Lower leg skin (tissue), 4 donors: ENCODE measurements around the gene POT1. TPM values are rescaled to one million over a fixed set of nuclear protein-coding genes. Genes with fewer than 3 reads are reported as not detected.
"Not testable (repeated sequence)": the region's sequence is repeated elsewhere in the genome, so short reads cannot be mapped to it uniquely, and the experiment has no call there.

Source experiments
- DNase-seq, 2 donors: peaks; one replicate each; pipeline ENCODE4 v3.0.0-alpha.2; 2019; ENCODE audit warnings: low spot score in 2 of 2
- H3K4me3 ChIP-seq: fragments of 200-600 bp; sonication (generic); 2 replicates; pipeline ENCODE4 v1.5.1; 2017; ENCODE audit warnings: mild to moderate bottlenecking, low read depth; ENCODE audit not compliant: poor library complexity, severe bottlenecking
- CTCF ChIP-seq, 3 donors: fragments of 450-650 bp; IDR thresholded peaks; one replicate each; pipeline ENCODE4 v1.5.1; 2016; ENCODE audit warnings: antibody characterized with exemption in 3 of 3, mild to moderate bottlenecking in 3 of 3, moderate library complexity in 2 of 3
- POLR2A ChIP-seq, 2 donors: fragments of 450-650 bp; IDR thresholded peaks; one replicate each; pipeline ENCODE4 v1.6.1; 2016 to 2017; ENCODE audit warnings: antibody characterized with exemption in 2 of 2, mild to moderate bottlenecking in 1 of 2, moderate library complexity in 1 of 2
- WGBS, 2 donors: methylation state at CpG; one replicate each; pipeline ENCODE4 v1.1.5; 2018; 5-methylcytosine and 5-hydroxymethylcytosine counted together
- intact Hi-C: fragments of 100-400 bp; cut with DNase I; formaldehyde crosslinking; loops from one replicate; pipeline ENCODE4 v1.15.0; 2023; ENCODE audit warnings: low total_unique reads
- total RNA-seq, 4 donors: library from RNA; depleted of rRNA; stranded (reverse); fragments of >200 nt; gene quantifications; one replicate each; pipeline ENCODE4 v1.1.0, GENCODE V29; 2016

Gene POT1, protein sequence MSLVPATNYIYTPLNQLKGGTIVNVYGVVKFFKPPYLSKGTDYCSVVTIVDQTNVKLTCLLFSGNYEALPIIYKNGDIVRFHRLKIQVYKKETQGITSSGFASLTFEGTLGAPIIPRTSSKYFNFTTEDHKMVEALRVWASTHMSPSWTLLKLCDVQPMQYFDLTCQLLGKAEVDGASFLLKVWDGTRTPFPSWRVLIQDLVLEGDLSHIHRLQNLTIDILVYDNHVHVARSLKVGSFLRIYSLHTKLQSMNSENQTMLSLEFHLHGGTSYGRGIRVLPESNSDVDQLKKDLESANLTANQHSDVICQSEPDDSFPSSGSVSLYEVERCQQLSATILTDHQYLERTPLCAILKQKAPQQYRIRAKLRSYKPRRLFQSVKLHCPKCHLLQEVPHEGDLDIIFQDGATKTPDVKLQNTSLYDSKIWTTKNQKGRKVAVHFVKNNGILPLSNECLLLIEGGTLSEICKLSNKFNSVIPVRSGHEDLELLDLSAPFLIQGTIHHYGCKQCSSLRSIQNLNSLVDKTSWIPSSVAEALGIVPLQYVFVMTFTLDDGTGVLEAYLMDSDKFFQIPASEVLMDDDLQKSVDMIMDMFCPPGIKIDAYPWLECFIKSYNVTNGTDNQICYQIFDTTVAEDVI
- 10 to 100 TPM; 13.9 to 17.8 (median 14.9) TPM for total RNA-seq

DNA sequence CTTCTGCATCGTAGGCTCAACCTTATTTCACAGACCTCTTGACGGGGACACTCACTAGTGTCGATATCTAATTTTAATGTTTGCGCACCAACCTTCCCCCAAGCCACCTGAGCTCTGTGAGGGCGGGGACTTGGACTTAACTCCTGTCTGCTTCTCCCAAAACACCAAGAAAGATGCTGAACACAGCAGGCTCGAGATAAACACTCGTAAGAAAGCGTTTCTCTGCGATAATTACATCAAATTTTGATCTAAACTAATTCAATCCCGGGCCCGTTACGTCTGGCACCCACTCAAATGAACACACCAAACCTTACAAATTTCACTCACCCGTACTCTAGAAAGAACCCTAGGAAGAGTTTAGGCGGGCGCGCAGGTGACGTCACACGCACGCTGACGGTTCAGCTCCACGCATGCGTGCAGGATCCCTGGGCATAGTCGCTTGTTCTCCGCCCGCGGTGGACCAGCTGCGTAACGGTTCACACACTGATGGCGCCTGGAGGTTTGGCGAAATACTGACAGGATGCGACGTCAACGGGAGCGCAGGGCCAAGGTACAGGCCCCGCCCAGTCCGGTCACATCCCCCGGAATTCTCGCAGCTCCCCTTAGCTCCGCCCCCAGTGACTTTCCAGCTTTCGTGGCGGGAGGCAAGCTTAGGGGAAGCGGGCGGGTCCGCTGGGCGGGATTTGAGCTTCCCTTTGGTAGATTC, at the start of gene POT1:
POT1 (minus strand) TSS at position 359 of the 706 bp plus-strand sequence. CDS start 32,652 bp downstream, outside the sequence.
- intact Hi-C loops = no loop called here
- no peak for TF ChIP-seq CTCF (IDR thresholded peaks at IDR 0.05)
- no peak for TF ChIP-seq POLR2A (IDR thresholded peaks at IDR 0.05)
- 0 to 1% methylated on average over 33 to 37 of the region's 45 CpGs for WGBS, 2 donors
- peak; percentile 98 to 100 for DNase-seq
- H3K4me3 ChIP-seq = peak within 1 kb of the TSS; percentile 43

DNA sequence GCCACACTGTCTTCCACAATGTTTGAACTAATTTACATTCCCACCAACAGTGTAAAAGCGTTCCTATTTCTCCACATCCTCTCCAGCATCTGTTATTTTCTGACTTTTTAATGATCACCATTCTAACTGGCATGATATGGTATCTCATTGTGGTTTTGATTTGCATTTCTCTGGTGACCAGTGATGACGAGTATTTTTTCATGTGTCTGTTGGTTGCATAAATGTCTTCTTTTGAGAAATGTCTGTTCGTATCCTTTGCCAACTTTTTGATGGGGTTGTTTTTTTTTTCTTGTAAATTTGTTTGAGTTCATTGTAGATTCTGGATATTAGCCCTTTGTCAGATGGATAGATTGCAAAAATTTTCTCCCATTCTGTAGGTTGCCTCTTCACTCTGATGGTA, 45.5 kb upstream of the POT1 start:
- intact Hi-C loops, DNase-seq, H3K4me3 ChIP-seq: not testable (repeated sequence)
- 49 to 55% methylated on average over 3 of the region's 3 CpGs for WGBS, 2 donors

- no peak for TF ChIP-seq POLR2A (IDR thresholded peaks at IDR 0.05)
- no peak for TF ChIP-seq CTCF (IDR thresholded peaks at IDR 0.05)
- no peak overlapping the region for H3K4me3 ChIP-seq
- intact Hi-C loops = no loop called here
- DNase-seq = no peak
- 74 to 78% methylated on average over 4 of the region's 4 CpGs for WGBS, 2 donors
Observed at GRCh38 chr7:124965553-124965952, 35.9 kb upstream of the POT1 start.

DNA sequence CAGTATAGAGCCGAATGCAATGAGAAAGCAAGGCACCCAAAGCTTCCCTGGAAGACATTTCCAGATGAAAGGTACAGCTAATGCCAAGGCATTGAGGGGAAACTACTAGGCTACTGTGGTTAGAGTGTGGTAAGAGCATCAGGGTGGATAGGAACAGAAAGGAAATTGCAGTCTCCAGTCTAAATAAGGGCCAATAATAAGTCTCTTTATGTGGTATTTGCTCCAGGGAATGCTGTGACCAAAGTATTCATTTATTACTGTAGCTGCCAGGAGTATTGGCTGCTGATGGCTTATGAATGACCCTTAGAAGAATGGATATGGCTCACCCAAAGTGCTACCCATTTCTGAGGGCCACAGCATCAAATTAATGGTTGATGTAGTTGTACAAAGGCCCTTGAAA, 30.1 kb upstream of the POT1 start:
- TF ChIP-seq POLR2A (IDR thresholded peaks at IDR 0.05) (no peak), CTCF (IDR thresholded peaks at IDR 0.05) (no peak)
- no peak overlapping the region for H3K4me3 ChIP-seq
- intact Hi-C loops = no loop called here
- 0 to 47% methylated on average over 1 of the region's 1 CpG for WGBS, 2 donors
- no peak for DNase-seq

- intact Hi-C loops, DNase-seq, H3K4me3 ChIP-seq: not testable (repeated sequence)
- WGBS, 2 donors = 94 to 100% methylated on average over 1 of the region's 1 CpG
Observed at GRCh38 chr7:124957952-124958351, 28.3 kb upstream of the POT1 start.

- WGBS, 2 donors = 67 to 74% methylated on average over 1 of the region's 1 CpG
- TF ChIP-seq POLR2A (IDR thresholded peaks at IDR 0.05) (no peak), CTCF (IDR thresholded peaks at IDR 0.05) (no peak)
- DNase-seq = no peak
- no peak overlapping the region for H3K4me3 ChIP-seq
- intact Hi-C loops = no loop called here
Observed at GRCh38 chr7:124956160-124956559, 26.5 kb upstream of the POT1 start.
